Activated T-helper 2 cell treated with anti-CD3 and anti-CD28 coated beads, Interferon-gamma antibody, Interleukin-2, Interleukin-4, amounts not matched to agents 10 μg/mL and 5 μg/mL and 100 μg/mL, durations not matched to agents 14 hours and 24 hours and 36 hours (primary cell): ENCODE measurements around the gene PRKCA. TPM values are rescaled to one million over a fixed set of nuclear protein-coding genes. Genes with fewer than 3 reads are reported as not detected.
"Not testable (repeated sequence)": the region's sequence is repeated elsewhere in the genome, so short reads cannot be mapped to it uniquely, and the experiment has no call there.

Source experiments
- DNase-seq: peaks from one replicate; pipeline ENCODE4 v3.0.0; 2021; ENCODE audit warnings: low spot score
- H3K27ac Mint-ChIP-seq: one replicate; pipeline ENCODE4 v1.8.0; 2021; ENCODE audit warnings: mixed read lengths
- H3K27me3 Mint-ChIP-seq: one replicate; pipeline ENCODE4 v1.8.0; 2021; ENCODE audit warnings: low read depth, mixed read lengths
- H3K36me3 Mint-ChIP-seq: one replicate; pipeline ENCODE4 v1.8.0; 2021; ENCODE audit warnings: low read depth, mixed read lengths
- H3K4me1 Mint-ChIP-seq: one replicate; pipeline ENCODE4 v1.8.0; 2021; ENCODE audit warnings: low read depth, mixed read lengths
- H3K4me3 Mint-ChIP-seq: one replicate; pipeline ENCODE4 v1.8.0; 2021; ENCODE audit warnings: low read depth, mild to moderate bottlenecking, moderate library complexity, mixed read lengths
- H3K9me3 Mint-ChIP-seq: one replicate; pipeline ENCODE4 v1.8.0; 2021; ENCODE audit warnings: mixed read lengths
- intact Hi-C: fragments of 100-400 bp; cut with micrococcal nuclease; formaldehyde crosslinking; loops from one replicate; pipeline ENCODE4 v1.15.1; 2023
- total RNA-seq: library from RNA; stranded (reverse); gene quantifications from 2 replicates; pipeline ENCODE4 v1.2.3, GENCODE V29; 2022

PRKCA gene
- total RNA-seq, 1 donor from 2014 or later, result 268 TPM

DNA sequence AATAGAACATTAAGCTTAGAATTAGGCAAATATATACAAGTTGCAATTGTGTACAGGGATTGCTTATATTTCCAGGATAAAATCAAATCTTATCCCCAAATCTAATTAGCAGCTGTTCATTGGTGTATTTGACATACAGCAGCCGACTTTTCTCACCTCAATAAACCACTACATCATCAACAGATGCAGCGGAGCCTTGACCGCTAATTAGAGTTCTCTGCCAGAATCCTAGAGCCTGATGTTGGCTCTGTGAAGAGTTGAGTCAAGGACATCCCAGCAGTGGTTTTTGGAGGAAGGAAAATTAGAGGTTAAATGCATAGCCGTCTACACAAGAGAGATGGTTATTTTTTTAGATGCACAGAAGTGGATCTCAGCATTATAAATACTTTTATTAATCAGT, 310.6 kb downstream of the PRKCA start:
- Mint-ChIP-seq H3K9me3 (peaks cover 33% of the 10 kb centered on the region), H3K27ac (no peak overlapping the region), H3K4me3 (no peak overlapping the region), H3K36me3 (peaks cover 61% of the 10 kb centered on the region), H3K4me1 (peaks cover 18% of the 10 kb centered on the region), H3K27me3 (no peaks in the 10 kb centered on the region)
- DNase-seq, result no peak
- intact Hi-C loops, result no loop called here

- Mint-ChIP-seq H3K36me3 (peaks cover 48% of the 10 kb centered on the region), H3K27ac (no peak overlapping the region), H3K4me1 (peaks cover 18% of the 10 kb centered on the region), H3K9me3 (peaks cover 22% of the 10 kb centered on the region), H3K4me3 (no peak overlapping the region), H3K27me3 (no peaks in the 10 kb centered on the region)
- DNase-seq, result no peak
- intact Hi-C loops, result no loop called here
These were observed 312.1 kb downstream of the PRKCA start for GRCh38 chr17:66614469-66614868.

DNA sequence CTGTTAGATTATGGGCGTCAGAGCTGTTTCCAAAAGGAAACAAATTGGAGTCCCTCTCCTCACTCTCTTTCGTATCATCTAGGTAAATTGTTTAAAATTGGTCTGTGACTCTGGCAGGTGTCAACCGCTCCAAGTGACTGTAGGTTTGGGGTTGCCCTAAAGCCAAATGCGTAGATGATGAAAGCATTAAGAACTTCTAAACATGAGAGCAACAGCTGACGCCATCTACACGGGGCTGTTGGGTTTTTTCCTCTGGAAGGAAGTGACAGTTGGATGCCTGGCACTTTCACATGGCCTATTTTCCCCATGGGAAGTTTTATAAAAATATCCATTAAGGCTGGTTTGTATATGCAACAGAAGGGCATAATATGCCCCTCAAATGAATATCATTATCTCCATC, 316.8 kb downstream of the PRKCA start:
- H3K27me3 Mint-ChIP-seq, result no peaks in the 10 kb centered on the region
- intact Hi-C loops, result no loop called here
- no peak overlapping the region for H3K27ac Mint-ChIP-seq
- no peaks in the 10 kb centered on the region for H3K9me3 Mint-ChIP-seq
- no peak overlapping the region for H3K4me3 Mint-ChIP-seq
- DNase-seq, result no peak
- H3K4me1 Mint-ChIP-seq, result peaks cover 38% of the 10 kb centered on the region
- peaks cover 40% of the 10 kb centered on the region for H3K36me3 Mint-ChIP-seq

- no peaks in the 10 kb centered on the region for H3K9me3 Mint-ChIP-seq
- H3K27me3 Mint-ChIP-seq, result no peaks in the 10 kb centered on the region
- no peak overlapping the region for H3K4me3 Mint-ChIP-seq
- peaks cover 37% of the 10 kb centered on the region for H3K4me1 Mint-ChIP-seq
- intact Hi-C loops, result no loop called here
- H3K36me3 Mint-ChIP-seq, result peaks cover 36% of the 10 kb centered on the region
- no peak overlapping the region for H3K27ac Mint-ChIP-seq
- DNase-seq, result no peak
These were observed 318.1 kb downstream of the PRKCA start for GRCh38 chr17:66620528-66620927.

GRCh38 chr17:66624630-66625029, 322.2 kb downstream of the PRKCA start:
- H3K9me3 Mint-ChIP-seq, intact Hi-C loops, H3K27ac Mint-ChIP-seq, H3K27me3 Mint-ChIP-seq, DNase-seq, H3K4me3 Mint-ChIP-seq: not testable (repeated sequence)
- peaks cover 26% of the 10 kb centered on the region for H3K36me3 Mint-ChIP-seq
- H3K4me1 Mint-ChIP-seq, result peaks cover 36% of the 10 kb centered on the region

GRCh38 chr17:66625311-66625767, 322.9 kb downstream of the PRKCA start:
- H3K4me3 Mint-ChIP-seq, result no peak overlapping the region
- DNase-seq, result no peak
- no peaks in the 10 kb centered on the region for H3K27me3 Mint-ChIP-seq
- peaks cover 35% of the 10 kb centered on the region for H3K4me1 Mint-ChIP-seq
- H3K27ac Mint-ChIP-seq, result no peak overlapping the region
- H3K9me3 Mint-ChIP-seq, result no peaks in the 10 kb centered on the region
- intact Hi-C loops, result no loop called here
- peaks cover 21% of the 10 kb centered on the region for H3K36me3 Mint-ChIP-seq

DNA sequence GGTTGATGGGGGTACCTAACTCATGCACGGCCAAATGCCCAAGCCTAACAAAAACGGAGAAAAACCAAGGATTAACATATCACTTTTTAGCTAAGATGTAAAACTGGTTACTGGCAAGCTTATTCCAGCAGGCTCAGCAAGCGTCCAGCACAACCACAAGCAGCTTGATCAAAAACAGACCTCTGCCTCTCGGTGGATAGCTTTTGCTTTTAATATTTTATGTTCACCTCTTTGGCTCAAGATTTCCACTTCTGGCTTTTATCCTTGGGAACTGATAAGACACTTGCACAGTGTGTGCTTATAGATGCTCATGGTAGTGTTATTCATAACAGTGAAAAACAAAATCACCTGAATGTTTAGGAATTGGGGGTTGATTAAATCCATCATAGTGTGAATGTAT, 325.6 kb downstream of the PRKCA start:
- no peak for DNase-seq
- no peak overlapping the region for H3K27ac Mint-ChIP-seq
- H3K4me1 Mint-ChIP-seq, result peaks cover 37% of the 10 kb centered on the region
- H3K27me3 Mint-ChIP-seq, result no peaks in the 10 kb centered on the region
- H3K4me3 Mint-ChIP-seq, result no peak overlapping the region
- intact Hi-C loops, result no loop called here
- no peaks in the 10 kb centered on the region for H3K9me3 Mint-ChIP-seq
- peaks cover 3% of the 10 kb centered on the region for H3K36me3 Mint-ChIP-seq

- peaks cover 6% of the 10 kb centered on the region for H3K36me3 Mint-ChIP-seq
- no peaks in the 10 kb centered on the region for H3K9me3 Mint-ChIP-seq
- no peak overlapping the region for H3K27ac Mint-ChIP-seq
- no peak overlapping the region for H3K4me3 Mint-ChIP-seq
- intact Hi-C loops, result loop anchor here (5.0 kb wide), 5 partner anchors 57 to 372 kb away; no protein-coding TSS in a partner anchor
- peaks cover 43% of the 10 kb centered on the region for H3K4me1 Mint-ChIP-seq
- DNase-seq, result no peak
- H3K27me3 Mint-ChIP-seq, result no peaks in the 10 kb centered on the region
These were observed 327.3 kb downstream of the PRKCA start for GRCh38 chr17:66629762-66630161.

- Mint-ChIP-seq H3K4me3 (no peak overlapping the region), H3K9me3 (no peaks in the 10 kb centered on the region), H3K36me3 (peaks cover 12% of the 10 kb centered on the region), H3K27ac (no peak overlapping the region), H3K27me3 (no peaks in the 10 kb centered on the region), H3K4me1 (peaks cover 46% of the 10 kb centered on the region)
- DNase-seq, result no peak
- intact Hi-C loops, result loop anchor here (5.0 kb wide), 5 partner anchors 58 to 373 kb away; no protein-coding TSS in a partner anchor
These were observed 328.0 kb downstream of the PRKCA start for GRCh38 chr17:66630379-66630778.

DNA sequence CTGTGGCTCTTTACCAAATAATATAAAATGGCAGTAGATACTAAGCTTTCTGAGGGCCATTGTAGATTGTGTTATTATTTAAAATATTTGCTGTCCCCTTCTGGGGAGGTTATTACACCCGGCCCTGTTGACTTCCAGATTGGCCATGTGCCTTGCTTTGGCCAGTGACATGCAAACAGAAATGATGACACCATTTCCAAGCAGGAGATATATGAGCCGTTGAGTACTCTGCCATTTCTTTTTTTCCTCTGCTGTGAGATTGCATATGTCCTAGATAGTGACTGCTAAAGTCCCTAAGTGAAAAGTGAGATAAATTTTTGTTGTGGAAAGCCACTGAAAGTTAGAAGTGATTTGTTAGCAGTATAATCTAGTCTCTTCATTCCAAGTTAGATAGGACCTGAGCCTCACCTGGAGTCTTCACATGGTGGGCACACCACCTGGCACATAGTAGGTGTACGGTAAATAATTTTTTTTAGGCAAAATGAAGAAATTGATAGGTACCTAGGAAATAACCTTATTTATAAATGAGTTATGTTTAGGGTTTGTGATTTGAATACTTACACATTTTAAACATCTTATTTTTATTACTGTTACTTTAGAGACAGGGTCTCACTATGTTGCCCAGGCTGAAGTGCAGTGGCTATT, 328.5 kb downstream of the PRKCA start:
- Mint-ChIP-seq H3K27ac (no peak overlapping the region), H3K4me3 (no peak overlapping the region), H3K9me3 (no peaks in the 10 kb centered on the region)

GRCh38 chr17:66632731-66633130, 330.3 kb downstream of the PRKCA start:
- no peak for DNase-seq

More for the DNA sequence above, 328.5 kb downstream of the PRKCA start:
- peaks cover 16% of the 10 kb centered on the region for H3K36me3 Mint-ChIP-seq
- H3K4me1 Mint-ChIP-seq, result peaks cover 50% of the 10 kb centered on the region
- no peak for DNase-seq
- intact Hi-C loops, result loop anchor here (5.0 kb wide), 5 partner anchors 59 to 374 kb away; no protein-coding TSS in a partner anchor
- H3K27me3 Mint-ChIP-seq, result no peaks in the 10 kb centered on the region

GRCh38 chr17:66633317-66633965, 331.0 kb downstream of the PRKCA start:
- H3K4me1 Mint-ChIP-seq, result peaks cover 64% of the 10 kb centered on the region

More at GRCh38 chr17:66632731-66633130, 330.3 kb downstream of the PRKCA start:
- Mint-ChIP-seq H3K9me3 (no peaks in the 10 kb centered on the region), H3K36me3 (peaks cover 20% of the 10 kb centered on the region), H3K4me3 (no peak overlapping the region), H3K4me1 (peaks cover 60% of the 10 kb centered on the region), H3K27ac (peak overlapping the region; percentile 73), H3K27me3 (no peaks in the 10 kb centered on the region)
- intact Hi-C loops, result loop anchor here (1.0 to 5.0 kb wide), 9 partner anchors 21 to 375 kb away; no protein-coding TSS in a partner anchor

GRCh38 chr17:66634193-66634592, 331.8 kb downstream of the PRKCA start:
- H3K4me3 Mint-ChIP-seq, result peak overlapping the region; percentile 31
- intact Hi-C loops, result loop anchor here (5.0 kb wide), 5 partner anchors 62 to 377 kb away; no protein-coding TSS in a partner anchor
- no peak for DNase-seq
- H3K27me3 Mint-ChIP-seq, result no peaks in the 10 kb centered on the region
- no peaks in the 10 kb centered on the region for H3K9me3 Mint-ChIP-seq
- H3K27ac Mint-ChIP-seq, result peak overlapping the region; percentile 85
- H3K4me1 Mint-ChIP-seq, result peaks cover 70% of the 10 kb centered on the region
- H3K36me3 Mint-ChIP-seq, result peaks cover 24% of the 10 kb centered on the region

More at GRCh38 chr17:66633317-66633965, 331.0 kb downstream of the PRKCA start:
- H3K4me3 Mint-ChIP-seq, result peak overlapping the region; percentile 31
- H3K36me3 Mint-ChIP-seq, result peaks cover 24% of the 10 kb centered on the region
- peak overlapping the region; percentile 85 for H3K27ac Mint-ChIP-seq
- DNase-seq, result peak; percentile 41
- no peaks in the 10 kb centered on the region for H3K9me3 Mint-ChIP-seq
- intact Hi-C loops, result loop anchor here (1.0 to 5.0 kb wide), 9 partner anchors 20 to 376 kb away; no protein-coding TSS in a partner anchor
- H3K27me3 Mint-ChIP-seq, result no peaks in the 10 kb centered on the region
